Measurements from ENCODE around the gene ATF3. TPM values are rescaled to one million over a fixed set of nuclear protein-coding genes. Genes with fewer than 3 reads are reported as not detected.

The ATF3 gene
- total and polyA plus RNA-seq, 11 donors, result 4.6 to 74.5 (median 17.8) TPM

- peaks cover 0 to 2% (median 0%) of the 10 kb centered on the region in 12 donors for H3K4me1 ChIP-seq
- no peak for DNase-seq
- H3K27me3 ChIP-seq, result peaks cover 0 to 37% (median 7%) of the 10 kb centered on the region in 9 donors
- no peaks in the 10 kb centered on the region for H3K36me3 ChIP-seq
- TF ChIP-seq CTCF (IDR thresholded peaks at IDR 0.05) (no peak), POLR2A (IDR thresholded peaks at IDR 0.05) (no peak)
- H3K4me3 ChIP-seq, result no peak overlapping the region
- H3K9me3 ChIP-seq, result no peaks in the 10 kb centered on the region
- 87 to 94% (median 90%) methylated on average over 6 of the region's 6 CpGs for WGBS, 4 donors
- no peak overlapping the region for H3K27ac ChIP-seq
- no peak for ATAC-seq
- intact Hi-C loops (cut with DNase I), result no loop called here
Observed at GRCh38 chr1:212585210-212585609, 23.4 kb upstream of the ATF3 start.

GRCh38 chr1:212586206-212587015 is 22.1 kb upstream of the ATF3 start:
- H3K27me3 ChIP-seq, result peaks cover 0 to 37% (median 7%) of the 10 kb centered on the region in 9 donors
- H3K27ac ChIP-seq, result no peak overlapping the region
- no peaks in the 10 kb centered on the region for H3K36me3 ChIP-seq
- DNase-seq (no peak), ATAC-seq (no peak)
- no peaks in the 10 kb centered on the region for H3K4me1 ChIP-seq
- no peak overlapping the region for H3K4me3 ChIP-seq
- no peak for TF ChIP-seq CTCF (IDR thresholded peaks at IDR 0.05)
- TF ChIP-seq POLR2A (IDR thresholded peaks at IDR 0.05), result no peak
- intact Hi-C loops (cut with DNase I), result no loop called here
- WGBS, 4 donors, result 83 to 91% (median 85%) methylated on average over 7 of the region's 7 CpGs
- no peaks in the 10 kb centered on the region for H3K9me3 ChIP-seq

GRCh38 chr1:212587016-212587887 is 21.3 kb upstream of the ATF3 start:
- DNase-seq, result no peak
- H3K9me3 ChIP-seq, result no peaks in the 10 kb centered on the region
- peaks cover 0 to 37% (median 7%) of the 10 kb centered on the region in 9 donors for H3K27me3 ChIP-seq
- no peaks in the 10 kb centered on the region for H3K4me1 ChIP-seq
- intact Hi-C loops (cut with DNase I), result no loop called here
- no peak overlapping the region for H3K27ac ChIP-seq
- TF ChIP-seq CTCF (IDR thresholded peaks at IDR 0.05) (no peak), POLR2A (IDR thresholded peaks at IDR 0.05) (no peak)
- ATAC-seq, result no peak
- no peak overlapping the region for H3K4me3 ChIP-seq
- no peaks in the 10 kb centered on the region for H3K36me3 ChIP-seq
- 66 to 74% (median 69%) methylated on average over 11 of the region's 11 CpGs for WGBS, 4 donors

- Histone ChIP-seq H3K4me1 (no peaks in the 10 kb centered on the region), H3K36me3 (no peaks in the 10 kb centered on the region), H3K4me3 (no peak overlapping the region), H3K27ac (no peak overlapping the region), H3K9me3 (no peaks in the 10 kb centered on the region), H3K27me3 (peaks cover 0 to 37% (median 7%) of the 10 kb centered on the region in 9 donors)
- 30 to 37% (median 35%) methylated on average over 13 of the region's 13 CpGs for WGBS, 4 donors
- TF ChIP-seq POLR2A (IDR thresholded peaks at IDR 0.05), result no peak
- no peak for TF ChIP-seq CTCF (IDR thresholded peaks at IDR 0.05)
- DNase-seq (no peak), ATAC-seq (no peak)
- intact Hi-C loops (cut with DNase I), result no loop called here
Observed at GRCh38 chr1:212587888-212588510, 20.6 kb upstream of the ATF3 start.
